ENCODE measurements around the gene DYRK1A.
A peak's percentile ranks its signal among the peaks of the same experiment; 100 is the strongest.

DYRK1A gene

GRCh38 chr21:37563641-37564340 is 197.2 kb downstream of the DYRK1A start (continued):
- TF ChIP-seq ZFP41 (tag by site-specific recombination; IDR thresholded peaks at IDR 0.05; ENCODE audit: borderline replicate concordance): no peak
- TF ChIP-seq ZNF174 (tag by site-specific recombination; IDR thresholded peaks at IDR 0.05): no peak
- TF ChIP-seq ZNF138 (tag by site-specific recombination; IDR thresholded peaks at IDR 0.05; ENCODE audit: borderline replicate concordance): no peak
- no peak for TF ChIP-seq ZNF175 (tag by site-specific recombination; IDR thresholded peaks at IDR 0.05)
- no peak for TF ChIP-seq ZNF510 (tag by site-specific recombination; IDR thresholded peaks at IDR 0.05; ENCODE audit: insufficient replicate concordance)
- peak; percentile 73; the same call in 1 of the 2 replicates for TF ChIP-seq ZNF791 (tag by site-specific recombination; IDR thresholded peaks at IDR 0.05)
- no peak for TF ChIP-seq RBAK (tag by site-specific recombination; IDR thresholded peaks at IDR 0.05)
- TF ChIP-seq ZEB2 (tag by site-specific recombination; IDR thresholded peaks at IDR 0.05): peak; percentile 73
- TF ChIP-seq ZNF280D (tag by site-specific recombination; IDR thresholded peaks at IDR 0.05): no peak
- TF ChIP-seq INSM2 (tag by site-specific recombination; IDR thresholded peaks at IDR 0.05): no peak
- TF ChIP-seq ZNF585B (tag by site-specific recombination; IDR thresholded peaks at IDR 0.05): no peak
- TF ChIP-seq, protein P1, sequence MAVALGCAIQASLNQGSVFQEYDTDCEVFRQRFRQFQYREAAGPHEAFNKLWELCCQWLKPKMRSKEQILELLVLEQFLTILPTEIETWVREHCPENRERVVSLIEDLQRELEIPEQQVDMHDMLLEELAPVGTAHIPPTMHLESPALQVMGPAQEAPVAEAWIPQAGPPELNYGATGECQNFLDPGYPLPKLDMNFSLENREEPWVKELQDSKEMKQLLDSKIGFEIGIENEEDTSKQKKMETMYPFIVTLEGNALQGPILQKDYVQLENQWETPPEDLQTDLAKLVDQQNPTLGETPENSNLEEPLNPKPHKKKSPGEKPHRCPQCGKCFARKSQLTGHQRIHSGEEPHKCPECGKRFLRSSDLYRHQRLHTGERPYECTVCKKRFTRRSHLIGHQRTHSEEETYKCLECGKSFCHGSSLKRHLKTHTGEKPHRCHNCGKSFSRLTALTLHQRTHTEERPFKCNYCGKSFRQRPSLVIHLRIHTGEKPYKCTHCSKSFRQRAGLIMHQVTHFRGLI (tag by site-specific recombination; IDR thresholded peaks at IDR 0.05): peak; percentile 85
- TF ChIP-seq, protein P2, sequence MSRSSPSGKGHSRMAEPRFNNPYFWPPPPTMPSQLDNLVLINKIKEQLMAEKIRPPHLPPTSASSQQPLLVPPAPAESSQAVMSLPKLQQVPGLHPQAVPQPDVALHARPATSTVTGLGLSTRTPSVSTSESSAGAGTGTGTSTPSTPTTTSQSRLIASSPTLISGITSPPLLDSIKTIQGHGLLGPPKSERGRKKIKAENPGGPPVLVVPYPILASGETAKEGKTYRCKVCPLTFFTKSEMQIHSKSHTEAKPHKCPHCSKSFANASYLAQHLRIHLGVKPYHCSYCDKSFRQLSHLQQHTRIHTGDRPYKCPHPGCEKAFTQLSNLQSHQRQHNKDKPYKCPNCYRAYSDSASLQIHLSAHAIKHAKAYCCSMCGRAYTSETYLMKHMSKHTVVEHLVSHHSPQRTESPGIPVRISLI (tag by site-specific recombination; IDR thresholded peaks at IDR 0.05): no peak
- TF ChIP-seq PATZ1 (tag by site-specific recombination; IDR thresholded peaks at IDR 0.05): peak; percentile 71
- TF ChIP-seq ZNF398 (tag by site-specific recombination; IDR thresholded peaks at IDR 0.05): no peak
- no peak for TF ChIP-seq FEZF1 (tag by site-specific recombination; IDR thresholded peaks at IDR 0.05)
- no peak for TF ChIP-seq ZNF514 (tag by site-specific recombination; IDR thresholded peaks at IDR 0.05)
- TF ChIP-seq ZNF366 (tag by site-specific recombination; conservative IDR thresholded peaks at IDR 0.05): no peak
- no peak for TF ChIP-seq ZNF354C (tag by site-specific recombination; IDR thresholded peaks at IDR 0.05; ENCODE audit: borderline replicate concordance, low read depth)
- TF ChIP-seq ZNF768 (tag by site-specific recombination; IDR thresholded peaks at IDR 0.05): no peak
- TF ChIP-seq OSR2 (tag by site-specific recombination; IDR thresholded peaks at IDR 0.05): peak; percentile 80
- TF ChIP-seq ZNF473 (tag by site-specific recombination; IDR thresholded peaks at IDR 0.05): no peak
- TF ChIP-seq ZSCAN23 (tag by site-specific recombination; IDR thresholded peaks at IDR 0.05): no peak; the same call in 1 of the 2 replicates
- no peak for TF ChIP-seq PRDM1 (tag by site-specific recombination; IDR thresholded peaks at IDR 0.05)
- TF ChIP-seq ZBTB7A (tag by site-specific recombination; IDR thresholded peaks at IDR 0.05; ENCODE audit: low read depth): peak; percentile 27; the same call in 1 of the 2 replicates
- peak; percentile 50; the same call in 1 of the 2 replicates for TF ChIP-seq YY1 (tag by site-specific recombination; IDR thresholded peaks at IDR 0.05)
- no peak for TF ChIP-seq ZNF530 (tag by site-specific recombination; IDR thresholded peaks at IDR 0.05; ENCODE audit: low read depth)
- no peak for TF ChIP-seq ZNF670 (tag by site-specific recombination; IDR thresholded peaks at IDR 0.05; ENCODE audit: low read depth)
- TF ChIP-seq ZNF221 (tag by site-specific recombination; IDR thresholded peaks at IDR 0.05; ENCODE audit: borderline replicate concordance): no peak

Data from HEK293 (cell line).